Measurements from ENCODE around the gene SMAD1.
"Not testable (repeated sequence)": the region's sequence is repeated elsewhere in the genome, so short reads cannot be mapped to it uniquely, and the experiment has no call there.

The SMAD1 gene

DNA sequence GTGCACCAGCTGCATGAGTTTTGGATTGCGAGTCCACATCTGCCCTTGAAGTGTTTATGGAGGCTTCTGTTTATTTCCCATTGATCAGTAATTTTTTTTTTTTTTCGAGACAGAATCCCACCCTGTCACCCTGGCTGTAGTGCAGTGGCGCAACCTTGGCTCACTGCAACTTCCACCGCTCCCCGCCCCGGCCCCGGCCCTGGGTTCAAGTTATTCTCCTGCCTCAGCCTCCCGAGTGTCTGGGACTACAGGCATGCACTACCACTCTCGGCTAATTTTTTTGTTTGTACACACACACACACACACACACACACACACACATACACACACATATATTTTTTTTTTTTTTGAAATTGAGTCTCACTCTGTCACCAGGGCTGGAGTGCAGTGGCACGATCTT is 46.1 kb downstream of the SMAD1 start:
- TF ChIP-seq, protein P1, sequence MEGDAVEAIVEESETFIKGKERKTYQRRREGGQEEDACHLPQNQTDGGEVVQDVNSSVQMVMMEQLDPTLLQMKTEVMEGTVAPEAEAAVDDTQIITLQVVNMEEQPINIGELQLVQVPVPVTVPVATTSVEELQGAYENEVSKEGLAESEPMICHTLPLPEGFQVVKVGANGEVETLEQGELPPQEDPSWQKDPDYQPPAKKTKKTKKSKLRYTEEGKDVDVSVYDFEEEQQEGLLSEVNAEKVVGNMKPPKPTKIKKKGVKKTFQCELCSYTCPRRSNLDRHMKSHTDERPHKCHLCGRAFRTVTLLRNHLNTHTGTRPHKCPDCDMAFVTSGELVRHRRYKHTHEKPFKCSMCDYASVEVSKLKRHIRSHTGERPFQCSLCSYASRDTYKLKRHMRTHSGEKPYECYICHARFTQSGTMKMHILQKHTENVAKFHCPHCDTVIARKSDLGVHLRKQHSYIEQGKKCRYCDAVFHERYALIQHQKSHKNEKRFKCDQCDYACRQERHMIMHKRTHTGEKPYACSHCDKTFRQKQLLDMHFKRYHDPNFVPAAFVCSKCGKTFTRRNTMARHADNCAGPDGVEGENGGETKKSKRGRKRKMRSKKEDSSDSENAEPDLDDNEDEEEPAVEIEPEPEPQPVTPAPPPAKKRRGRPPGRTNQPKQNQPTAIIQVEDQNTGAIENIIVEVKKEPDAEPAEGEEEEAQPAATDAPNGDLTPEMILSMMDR (IDR thresholded peaks at IDR 0.05; ENCODE audit: low read depth, low read length, missing control alignments) = no peak
- no peak overlapping the region for H3K4me3 ChIP-seq (ENCODE audit: low read depth, low read length)
- DNase-seq (ENCODE audit: low read depth) = no peak
- in situ Hi-C loops (cut with HindIII; ENCODE audit: low sequenced_read_pairs) = no loop called here

DNA sequence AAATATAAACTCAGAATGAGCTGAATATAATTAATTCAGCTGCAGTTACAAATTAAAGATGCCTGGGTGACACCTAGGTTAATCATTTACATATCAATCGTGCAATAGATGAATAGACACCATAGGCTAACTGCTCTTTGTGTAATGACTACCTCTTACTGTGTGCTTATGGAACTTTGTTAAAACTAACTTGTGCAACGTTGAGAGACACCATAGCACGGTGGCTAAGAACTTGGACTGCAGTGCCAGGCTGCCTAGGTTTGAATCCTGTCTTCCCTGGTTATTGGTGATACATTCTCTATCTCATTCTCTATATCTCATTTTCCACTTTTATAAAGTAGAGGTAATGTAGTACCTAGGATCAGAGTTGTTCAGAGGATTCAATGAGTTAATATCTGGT is 46.9 kb downstream of the SMAD1 start:
- in situ Hi-C loops (cut with HindIII; ENCODE audit: low sequenced_read_pairs) = no loop called here
- TF ChIP-seq, protein P1 (IDR thresholded peaks at IDR 0.05; ENCODE audit: low read depth, low read length, missing control alignments) = no peak
- no peak overlapping the region for H3K4me3 ChIP-seq (ENCODE audit: low read depth, low read length)
- no peak for DNase-seq (ENCODE audit: low read depth)

DNA sequence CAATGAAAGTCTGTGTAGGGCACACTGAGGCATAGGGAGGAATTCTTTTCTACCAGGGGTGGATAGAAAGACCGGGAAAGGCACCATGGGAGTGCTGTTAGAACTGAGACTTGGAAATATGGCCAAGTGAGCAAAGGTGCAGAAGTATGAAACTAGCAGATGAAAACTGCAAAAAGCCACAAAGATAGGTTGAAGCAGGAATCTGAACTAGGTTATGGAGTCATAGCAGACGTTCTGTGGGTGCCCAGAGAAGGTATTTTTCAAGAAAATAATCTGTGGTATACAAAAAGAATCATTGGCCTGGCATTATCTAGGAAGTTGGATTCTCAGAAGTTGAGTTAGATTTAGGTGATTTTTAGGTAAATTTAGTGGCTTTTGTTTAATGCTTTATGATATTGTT is 48.5 kb downstream of the SMAD1 start:
- no peak overlapping the region for H3K4me3 ChIP-seq (ENCODE audit: low read depth, low read length)
- TF ChIP-seq, protein P1 (IDR thresholded peaks at IDR 0.05; ENCODE audit: low read depth, low read length, missing control alignments) = no peak
- in situ Hi-C loops (cut with HindIII; ENCODE audit: low sequenced_read_pairs) = no loop called here
- no peak for DNase-seq (ENCODE audit: low read depth)

DNA sequence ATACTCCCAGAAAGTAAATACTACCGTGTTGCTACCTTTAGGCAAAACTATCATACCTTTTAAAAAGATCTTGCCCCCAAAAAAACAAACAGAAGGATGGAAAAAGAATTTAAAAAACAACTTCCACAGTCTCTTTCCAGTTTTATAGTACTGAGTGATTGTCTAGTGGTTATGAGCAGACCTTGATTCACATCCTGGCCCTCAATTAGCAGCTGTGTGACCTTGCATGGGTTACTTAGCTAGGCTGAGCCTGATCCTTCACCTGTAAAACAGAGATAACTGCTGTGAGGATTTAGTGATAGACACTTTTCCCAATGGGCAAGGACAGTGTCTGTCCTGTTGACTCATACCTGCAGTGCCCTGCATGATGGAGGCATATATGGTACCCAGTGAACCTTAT is 49.0 kb downstream of the SMAD1 start:
- in situ Hi-C loops (cut with HindIII; ENCODE audit: low sequenced_read_pairs) = no loop called here
- TF ChIP-seq, protein P1 (IDR thresholded peaks at IDR 0.05; ENCODE audit: low read depth, low read length, missing control alignments) = no peak
- H3K4me3 ChIP-seq (ENCODE audit: low read depth, low read length) = no peak overlapping the region
- DNase-seq (ENCODE audit: low read depth) = no peak

DNA sequence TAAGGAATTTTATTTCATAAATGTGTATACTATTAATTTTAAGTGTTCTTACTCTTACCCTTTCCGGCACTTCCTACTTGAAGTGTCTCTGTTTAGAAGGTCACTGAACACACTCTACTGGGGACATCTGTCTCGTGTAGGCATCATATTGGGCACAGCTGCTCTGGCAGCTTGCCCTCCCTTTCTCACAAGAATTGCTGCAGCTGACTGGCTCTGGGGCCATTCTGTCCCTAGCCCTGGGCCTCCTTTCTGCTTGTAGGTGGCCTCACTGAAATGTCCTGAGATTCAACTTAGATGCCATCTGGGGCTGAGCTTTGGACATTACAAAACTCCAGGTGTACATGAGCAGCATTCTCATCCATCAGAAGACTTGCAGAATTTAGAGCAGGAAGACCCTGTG is 49.6 kb downstream of the SMAD1 start:
- TF ChIP-seq, protein P1 (IDR thresholded peaks at IDR 0.05; ENCODE audit: low read depth, low read length, missing control alignments) = no peak
- no peak overlapping the region for H3K4me3 ChIP-seq (ENCODE audit: low read depth, low read length)
- DNase-seq (ENCODE audit: low read depth) = no peak
- in situ Hi-C loops (cut with HindIII; ENCODE audit: low sequenced_read_pairs) = no loop called here

DNA sequence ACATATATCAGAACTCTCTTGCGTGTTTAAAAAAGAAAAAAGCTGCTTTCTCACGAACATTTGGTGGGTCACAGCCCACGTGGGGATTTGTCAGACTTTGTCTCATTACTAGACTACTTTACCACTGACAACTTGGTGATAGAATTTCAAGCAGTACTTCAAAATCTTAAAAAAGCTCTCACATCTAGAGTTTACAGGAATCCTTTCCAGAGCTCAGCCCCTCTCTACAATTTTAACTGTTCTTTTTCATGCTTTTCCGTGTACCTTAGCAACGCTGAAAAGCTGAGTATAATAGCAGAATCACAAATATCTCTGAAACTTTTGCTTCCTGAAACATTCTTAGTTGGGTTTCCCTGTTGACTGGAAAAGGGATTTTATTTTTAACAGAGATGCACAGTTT is 50.2 kb downstream of the SMAD1 start:
- H3K4me3 ChIP-seq (ENCODE audit: low read depth, low read length) = no peak overlapping the region
- TF ChIP-seq, protein P1 (IDR thresholded peaks at IDR 0.05; ENCODE audit: low read depth, low read length, missing control alignments) = no peak
- in situ Hi-C loops (cut with HindIII; ENCODE audit: low sequenced_read_pairs) = no loop called here
- DNase-seq (ENCODE audit: low read depth) = no peak

DNA sequence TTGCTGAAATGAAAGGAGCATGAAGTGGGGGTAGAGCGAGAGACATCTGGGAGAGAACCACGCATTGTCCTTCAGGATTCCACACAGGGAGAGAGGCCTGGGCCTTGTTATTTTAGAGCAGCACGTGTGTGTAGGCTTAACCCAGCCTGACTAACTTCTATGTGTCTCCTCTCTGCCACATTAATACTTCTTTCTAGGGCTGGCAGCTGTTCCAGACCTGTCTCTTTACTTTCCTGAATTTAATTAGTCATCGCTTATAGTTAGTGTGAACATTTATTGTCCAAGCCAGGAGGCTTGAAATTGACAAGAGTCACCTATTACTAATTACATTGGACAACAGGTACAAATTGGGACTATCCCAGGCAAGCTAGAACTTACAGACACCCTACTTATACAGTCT is 51.3 kb downstream of the SMAD1 start:
- DNase-seq (ENCODE audit: low read depth) = no peak
- H3K4me3 ChIP-seq (ENCODE audit: low read depth, low read length) = no peak overlapping the region
- TF ChIP-seq, protein P1 (IDR thresholded peaks at IDR 0.05; ENCODE audit: low read depth, low read length, missing control alignments) = no peak
- in situ Hi-C loops (cut with HindIII; ENCODE audit: low sequenced_read_pairs) = no loop called here

DNA sequence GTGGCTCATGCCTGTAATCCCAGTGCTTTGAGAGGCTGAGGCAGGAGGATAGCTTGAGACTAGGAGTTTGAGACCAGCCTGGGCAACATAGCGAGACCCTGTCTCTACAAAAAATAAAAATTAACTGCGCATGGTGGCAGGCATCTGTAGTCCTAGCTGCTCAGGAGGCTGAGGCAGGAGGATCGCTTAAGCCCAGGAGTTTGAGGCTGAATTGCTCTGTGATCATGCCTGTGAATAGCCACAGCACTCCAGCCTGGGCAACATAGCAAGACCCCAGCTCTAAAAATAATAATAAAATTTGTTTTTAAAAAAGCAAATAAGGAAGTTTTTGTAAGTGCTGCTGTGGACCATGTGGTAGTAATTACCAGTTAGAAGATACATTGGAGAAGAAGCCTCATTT is 51.8 kb downstream of the SMAD1 start:
- in situ Hi-C loops (cut with HindIII; ENCODE audit: low sequenced_read_pairs); DNase-seq (ENCODE audit: low read depth); H3K4me3 ChIP-seq (ENCODE audit: low read depth, low read length): not testable (repeated sequence)
